Astrocyte of the spinal cord (primary cell): ENCODE data around the gene RITA1.
A peak's percentile ranks its signal among the peaks of the same experiment; 100 is the strongest.

Experiments used
- DNase-seq: peaks from one replicate; pipeline ENCODE4 v3.0.0; 2011; ENCODE audit warnings: low read depth, low spot score
- H3K4me3 ChIP-seq: 2 replicates; pipeline ENCODE4 v1.5.1; 2011; ENCODE audit warnings: low read depth, mild to moderate bottlenecking, low read length, moderate library complexity
- in situ Hi-C: cut with HindIII; loops from 2 replicates; pipeline ENCODE4 v1.10.0; 2017; ENCODE audit warnings: low sequenced_read_pairs
- TF ChIP-seq, protein P1 (sequence below): IDR thresholded peaks from 2 replicates; pipeline ENCODE4 v1.5.1; 2012; ENCODE audit warnings: low read depth, mild to moderate bottlenecking, low read length, inconsistent platforms

RITA1 gene

GRCh38 chr12:113162102-113163029, 23.2 kb upstream of the RITA1 start:
- in situ Hi-C loops, result no loop called here
- TF ChIP-seq, protein P1, sequence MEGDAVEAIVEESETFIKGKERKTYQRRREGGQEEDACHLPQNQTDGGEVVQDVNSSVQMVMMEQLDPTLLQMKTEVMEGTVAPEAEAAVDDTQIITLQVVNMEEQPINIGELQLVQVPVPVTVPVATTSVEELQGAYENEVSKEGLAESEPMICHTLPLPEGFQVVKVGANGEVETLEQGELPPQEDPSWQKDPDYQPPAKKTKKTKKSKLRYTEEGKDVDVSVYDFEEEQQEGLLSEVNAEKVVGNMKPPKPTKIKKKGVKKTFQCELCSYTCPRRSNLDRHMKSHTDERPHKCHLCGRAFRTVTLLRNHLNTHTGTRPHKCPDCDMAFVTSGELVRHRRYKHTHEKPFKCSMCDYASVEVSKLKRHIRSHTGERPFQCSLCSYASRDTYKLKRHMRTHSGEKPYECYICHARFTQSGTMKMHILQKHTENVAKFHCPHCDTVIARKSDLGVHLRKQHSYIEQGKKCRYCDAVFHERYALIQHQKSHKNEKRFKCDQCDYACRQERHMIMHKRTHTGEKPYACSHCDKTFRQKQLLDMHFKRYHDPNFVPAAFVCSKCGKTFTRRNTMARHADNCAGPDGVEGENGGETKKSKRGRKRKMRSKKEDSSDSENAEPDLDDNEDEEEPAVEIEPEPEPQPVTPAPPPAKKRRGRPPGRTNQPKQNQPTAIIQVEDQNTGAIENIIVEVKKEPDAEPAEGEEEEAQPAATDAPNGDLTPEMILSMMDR, result no peak

DNA sequence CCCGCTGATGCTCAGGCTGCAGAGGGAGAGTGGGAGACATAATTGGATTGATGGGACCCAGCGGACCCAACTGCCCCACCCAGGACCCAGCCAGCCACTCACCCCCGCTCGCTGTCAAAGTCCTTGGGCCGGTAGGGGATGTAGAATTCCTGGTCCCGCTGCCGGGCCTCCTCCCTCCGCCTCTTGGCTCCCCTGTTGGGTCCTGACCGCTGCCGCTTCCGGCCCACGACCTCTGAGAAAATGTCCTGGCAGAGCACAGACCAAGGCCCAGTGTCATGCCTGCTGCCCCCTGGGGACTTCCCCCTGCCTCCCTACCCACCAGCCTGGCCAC, 22.5 kb upstream of the RITA1 start:
- TF ChIP-seq, protein P1, result no peak
- in situ Hi-C loops, result no loop called here
- no peak for DNase-seq
- no peak overlapping the region for H3K4me3 ChIP-seq

More at GRCh38 chr12:113162102-113163029, 23.2 kb upstream of the RITA1 start:
- no peak overlapping the region for H3K4me3 ChIP-seq
- peak; percentile 52 for DNase-seq

DNA sequence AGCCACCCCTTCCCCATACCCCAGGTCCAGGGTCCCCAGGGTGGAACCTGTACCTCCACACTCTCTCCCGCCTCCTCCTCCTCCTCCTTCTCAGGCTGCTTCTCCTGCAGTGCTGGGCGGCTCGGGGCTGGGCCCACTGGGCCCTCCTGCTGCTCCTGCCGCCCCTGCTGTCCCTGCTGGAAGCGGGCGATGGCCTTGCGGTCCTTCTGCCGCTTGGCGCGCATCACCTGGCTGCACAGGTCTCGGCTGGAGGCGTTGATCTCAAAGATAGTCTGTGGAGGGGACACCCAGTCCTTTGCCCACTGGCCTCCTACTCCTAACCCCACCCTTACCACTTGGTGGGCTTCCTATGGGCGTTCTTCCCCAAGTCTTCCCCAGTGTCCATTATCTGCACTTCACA, 21.5 kb upstream of the RITA1 start:
- in situ Hi-C loops, result no loop called here
- TF ChIP-seq, protein P1, result no peak
- no peak overlapping the region for H3K4me3 ChIP-seq
- no peak for DNase-seq

GRCh38 chr12:113165521-113166450, 19.7 kb upstream of the RITA1 start:
- no peak overlapping the region for H3K4me3 ChIP-seq
- TF ChIP-seq, protein P1, result no peak
- in situ Hi-C loops, result no loop called here

DNA sequence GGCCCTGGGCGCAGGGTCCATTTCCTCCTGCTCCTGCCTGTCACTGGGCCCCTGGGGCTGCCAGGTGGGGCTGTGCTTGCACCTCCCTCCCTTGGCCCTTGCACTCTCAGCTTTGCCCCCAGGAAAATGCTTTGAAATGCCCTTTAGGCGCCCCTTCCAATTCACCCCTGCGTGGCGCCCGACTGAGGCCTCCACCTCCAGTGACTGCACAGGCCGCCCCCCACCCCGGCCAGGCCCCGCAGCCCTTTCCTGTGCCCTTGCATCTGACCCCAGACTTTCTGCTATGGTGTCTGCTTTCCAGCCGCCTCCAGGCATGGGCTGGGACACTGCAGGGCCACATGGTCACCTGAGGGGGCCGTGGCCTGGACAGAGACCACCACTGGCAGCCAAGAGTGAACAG, 17.7 kb upstream of the RITA1 start:
- H3K4me3 ChIP-seq, result no peak overlapping the region
- no peak for DNase-seq
- in situ Hi-C loops, result no loop called here
- TF ChIP-seq, protein P1, result no peak

More at GRCh38 chr12:113165521-113166450, 19.7 kb upstream of the RITA1 start:
- peak; percentile 71 for DNase-seq

GRCh38 chr12:113169697-113170096, 15.8 kb upstream of the RITA1 start:
- TF ChIP-seq, protein P1, result no peak
- no peak for DNase-seq
- in situ Hi-C loops, result no loop called here
- H3K4me3 ChIP-seq, result no peak overlapping the region
